GM23338 (cell line): ENCODE results near the gene YJEFN3. TPM values are rescaled to one million over a fixed set of nuclear protein-coding genes. Genes with fewer than 3 reads are reported as not detected.

ENCODE experiments used
- ATAC-seq: fragments of 200-7000 bp; cut with Tn5 transposase; 3 replicates; pipeline ENCODE4 v1.9.1; 2020
- DNase-seq: peaks from one replicate; pipeline ENCODE4 v3.0.0-alpha.2; 2015; ENCODE audit warnings: low spot score
- H2AFZ ChIP-seq: fragments of 200-600 bp; sonication (generic); 2 replicates; pipeline ENCODE4 v1.8.0; 2016; ENCODE audit warnings: antibody characterized with exemption, mild to moderate bottlenecking, moderate library complexity
- H3F3A ChIP-seq: fragments of 200-600 bp; sonication (generic); replicated peaks from 2 replicates; pipeline ENCODE4 v1.8.0; 2017; ENCODE audit warnings: antibody characterized with exemption, mixed run types, low read depth
- H3K27ac ChIP-seq: fragments of 200-600 bp; sonication (generic); 2 replicates; pipeline ENCODE4 v1.6.1; 2016; ENCODE audit warnings: low read depth
- H3K27me3 ChIP-seq: fragments of 200-600 bp; sonication (generic); 2 replicates; pipeline ENCODE4 v1.8.0; 2016; ENCODE audit warnings: mild to moderate bottlenecking, mixed run types, moderate library complexity; ENCODE audit not compliant: insufficient read depth
- H3K36me3 ChIP-seq: fragments of 200-600 bp; sonication (generic); 2 replicates; pipeline ENCODE4 v1.8.0; 2016; ENCODE audit warnings: mild to moderate bottlenecking; ENCODE audit not compliant: insufficient read depth
- H3K4me1 ChIP-seq: fragments of 200-600 bp; sonication (generic); 2 replicates; pipeline ENCODE4 v1.8.0; 2016; ENCODE audit warnings: mild to moderate bottlenecking, moderate library complexity; ENCODE audit not compliant: insufficient read depth
- H3K4me2 ChIP-seq: fragments of 200-600 bp; sonication (generic); 2 replicates; pipeline ENCODE4 v1.7.1; 2017; ENCODE audit warnings: mixed run types
- H3K4me3 ChIP-seq: fragments of 200-600 bp; sonication (generic); 2 replicates; pipeline ENCODE4 v1.6.1; 2016; ENCODE audit warnings: mixed run types
- H3K79me2 ChIP-seq: fragments of 200-600 bp; sonication (generic); replicated peaks from 2 replicates; pipeline ENCODE4 v1.8.0; 2017; ENCODE audit warnings: mild to moderate bottlenecking; ENCODE audit not compliant: insufficient read depth
- H3K9me2 ChIP-seq: fragments of 200-600 bp; sonication (generic); 2 replicates; pipeline ENCODE4 v1.8.0; 2017; ENCODE audit not compliant: insufficient read depth
- H4K20me1 ChIP-seq: fragments of 200-600 bp; sonication (generic); replicated peaks from 2 replicates; pipeline ENCODE4 v1.8.0; 2017; ENCODE audit warnings: mild to moderate bottlenecking; ENCODE audit not compliant: insufficient read depth
- H3K27ac Mint-ChIP-seq: 2 replicates; pipeline ENCODE4 v1.8.0; 2020; ENCODE audit warnings: inconsistent platforms, mild to moderate bottlenecking, moderate library complexity, mixed read lengths
- H3K27me3 Mint-ChIP-seq: 3 replicates; pipeline ENCODE4 v1.8.0; 2022; ENCODE audit warnings: low read depth, mild to moderate bottlenecking, moderate library complexity, mixed read lengths, inconsistent platforms; ENCODE audit not compliant: insufficient read depth, poor library complexity
- H3K36me3 Mint-ChIP-seq: 3 replicates; pipeline ENCODE4 v1.8.0; 2021; ENCODE audit warnings: low read depth, mild to moderate bottlenecking, inconsistent platforms, moderate library complexity, mixed read lengths
- H3K4me1 Mint-ChIP-seq: 3 replicates; pipeline ENCODE4 v1.8.0; 2020; ENCODE audit warnings: mild to moderate bottlenecking, inconsistent platforms, mixed read lengths
- H3K4me3 Mint-ChIP-seq: 3 replicates; pipeline ENCODE4 v1.8.0; 2021; ENCODE audit warnings: moderate library complexity, mild to moderate bottlenecking, inconsistent platforms, mixed read lengths
- H3K9me3 Mint-ChIP-seq: 3 replicates; pipeline ENCODE4 v1.8.0; 2020; ENCODE audit warnings: moderate library complexity, mild to moderate bottlenecking, inconsistent platforms, mixed read lengths
- EZH2 ChIP-seq: fragments of 200-600 bp; sonication (generic); IDR thresholded peaks from one replicate; pipeline ENCODE4 v1.8.0; 2017; ENCODE audit warnings: antibody characterized with exemption, mild to moderate bottlenecking, low read depth; ENCODE audit not compliant: unreplicated experiment
- EZH2phosphoT487 ChIP-seq: fragments of 200-600 bp; sonication (generic); IDR thresholded peaks from one replicate; pipeline ENCODE4 v1.8.1; 2018; ENCODE audit warnings: antibody characterized with exemption; ENCODE audit not compliant: unreplicated experiment
- JUNB ChIP-seq: IDR thresholded peaks from one replicate; pipeline ENCODE4 v1.6.1; 2016; ENCODE audit warnings: antibody characterized with exemption; ENCODE audit not compliant: unreplicated experiment
- POLR2AphosphoS5 ChIP-seq: IDR thresholded peaks from 2 replicates; pipeline ENCODE4 v1.6.1; 2016; ENCODE audit warnings: antibody characterized with exemption, low read depth
- STAT1 ChIP-seq: IDR thresholded peaks from one replicate; pipeline ENCODE4 v1.6.1; 2016; ENCODE audit warnings: antibody characterized with exemption; ENCODE audit not compliant: unreplicated experiment
- ZNF331 ChIP-seq: fragments of 250-450 bp; sonication (Bioruptor Pico); IDR thresholded peaks from 2 replicates; pipeline ENCODE4 v1.5.0; 2020; ENCODE audit warnings: low read depth, mild to moderate bottlenecking, moderate library complexity
- polyA plus RNA-seq: library from polyadenylated mRNA; unstranded; fragments of >200 nt; fragmentation: Nextera tagmentation; extraction: Ambion mirVana; gene quantifications from 2 replicates; pipeline ENCODE4 v1.2.1, GENCODE V29; 2016
- total RNA-seq: library from RNA; depleted of rRNA; stranded (reverse); fragments of >200 nt; shearing (Covaris generic); gene quantifications from 2 replicates; pipeline ENCODE4 v1.2.3, GENCODE V29; 2014
- TF ChIP-seq, protein P1 (sequence below): IDR thresholded peaks from 2 replicates; pipeline ENCODE4 v1.6.1; 2016; ENCODE audit warnings: antibody characterized with exemption
- TF ChIP-seq, protein P2 (sequence below), 2 experiments: fragments of 200-600 bp in 1 of 2; sonication (generic) in 1 of 2; conservative IDR thresholded peaks; 2 replicates each; pipeline versions ENCODE4 v1.5.1 to v1.6.1; 2016 to 2017; ENCODE audit warnings: antibody characterized with exemption in 2 of 2, low read depth in 2 of 2, mild to moderate bottlenecking in 2 of 2, moderate library complexity in 1 of 2
- TF ChIP-seq, protein P3 (sequence below): IDR thresholded peaks from one replicate; pipeline ENCODE4 v1.6.1; 2018; ENCODE audit warnings: antibody characterized with exemption; ENCODE audit not compliant: unreplicated experiment
- TF ChIP-seq, protein P4 (sequence below): fragments of 250-450 bp; sonication (Bioruptor Pico); IDR thresholded peaks from 2 replicates; pipeline ENCODE4 v1.5.0; 2020; ENCODE audit warnings: mild to moderate bottlenecking, moderate library complexity

The YJEFN3 gene
- total and polyA plus RNA-seq, 2 experiments from 2014 or later: 3.5 to 6.5 TPM

DNA sequence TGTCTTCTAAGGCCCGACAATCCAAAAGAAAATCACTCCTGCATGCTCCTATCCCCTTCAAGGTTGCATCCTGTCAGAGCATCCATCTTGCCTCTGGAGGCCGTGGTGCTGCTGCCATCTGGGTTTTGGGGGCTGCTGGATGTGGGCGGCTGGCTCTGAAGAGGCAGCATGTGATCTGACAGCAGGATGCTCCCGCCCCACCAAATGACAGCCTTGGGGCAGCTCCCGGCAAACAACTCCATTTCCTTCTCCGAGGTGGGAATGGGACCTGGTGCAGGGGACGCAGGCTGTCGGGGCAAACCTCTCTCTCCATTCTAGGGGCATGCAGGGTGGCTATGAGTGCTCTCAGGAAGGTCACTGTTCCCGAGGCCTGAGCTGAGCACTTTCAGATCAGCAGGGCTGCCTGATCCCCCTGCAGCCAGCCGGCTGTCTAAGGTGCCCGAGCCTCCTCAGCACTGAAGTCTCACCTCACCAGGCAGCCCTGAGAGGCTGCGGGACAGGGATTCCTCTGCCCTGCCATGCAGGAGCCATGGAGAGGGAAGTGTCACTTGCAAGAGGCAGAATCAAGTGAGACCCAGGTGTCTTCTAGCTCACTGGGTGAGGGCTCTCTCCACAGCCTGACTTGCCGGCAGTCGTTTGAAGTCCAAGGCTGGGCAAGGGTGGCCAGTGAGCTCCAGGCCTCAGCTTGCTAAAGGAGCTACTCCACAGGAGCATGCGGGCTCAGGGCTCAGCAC lies 42.2 kb upstream of the YJEFN3 start:
- H3K36me3 Mint-ChIP-seq: peaks cover 21% of the 10 kb centered on the region
- ATAC-seq: no peak
- Histone ChIP-seq H3K36me3 (no peaks in the 10 kb centered on the region), H4K20me1 (peaks cover 27% of the 10 kb centered on the region), H2AFZ (no peak overlapping the region), H3K9me2 (no peaks in the 10 kb centered on the region), H3K4me1 (peaks cover 32% of the 10 kb centered on the region), H3K79me2 (peaks cover 65% of the 10 kb centered on the region), H3K4me3 (no peak overlapping the region), H3K27ac (peak overlapping the region; percentile 66; the same call in 1 of the 2 replicates), H3K4me2 (no peak overlapping the region), H3F3A (peaks cover 26% of the 10 kb centered on the region), H3K27me3 (no peaks in the 10 kb centered on the region)
- H3K27ac Mint-ChIP-seq: peak overlapping the region; percentile 73
- no peak overlapping the region for H3K4me3 Mint-ChIP-seq
- peaks cover 67% of the 10 kb centered on the region for H3K4me1 Mint-ChIP-seq
- H3K9me3 Mint-ChIP-seq: no peaks in the 10 kb centered on the region
- peaks cover 17% of the 10 kb centered on the region for H3K27me3 Mint-ChIP-seq
- TF ChIP-seq, protein P1, sequence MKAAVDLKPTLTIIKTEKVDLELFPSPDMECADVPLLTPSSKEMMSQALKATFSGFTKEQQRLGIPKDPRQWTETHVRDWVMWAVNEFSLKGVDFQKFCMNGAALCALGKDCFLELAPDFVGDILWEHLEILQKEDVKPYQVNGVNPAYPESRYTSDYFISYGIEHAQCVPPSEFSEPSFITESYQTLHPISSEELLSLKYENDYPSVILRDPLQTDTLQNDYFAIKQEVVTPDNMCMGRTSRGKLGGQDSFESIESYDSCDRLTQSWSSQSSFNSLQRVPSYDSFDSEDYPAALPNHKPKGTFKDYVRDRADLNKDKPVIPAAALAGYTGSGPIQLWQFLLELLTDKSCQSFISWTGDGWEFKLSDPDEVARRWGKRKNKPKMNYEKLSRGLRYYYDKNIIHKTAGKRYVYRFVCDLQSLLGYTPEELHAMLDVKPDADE: no peak
- no peak for TF ChIP-seq EZH2
- TF ChIP-seq EZH2phosphoT487: no peak
- TF ChIP-seq JUNB: no peak
- TF ChIP-seq POLR2AphosphoS5: no peak
- TF ChIP-seq, protein P2, sequence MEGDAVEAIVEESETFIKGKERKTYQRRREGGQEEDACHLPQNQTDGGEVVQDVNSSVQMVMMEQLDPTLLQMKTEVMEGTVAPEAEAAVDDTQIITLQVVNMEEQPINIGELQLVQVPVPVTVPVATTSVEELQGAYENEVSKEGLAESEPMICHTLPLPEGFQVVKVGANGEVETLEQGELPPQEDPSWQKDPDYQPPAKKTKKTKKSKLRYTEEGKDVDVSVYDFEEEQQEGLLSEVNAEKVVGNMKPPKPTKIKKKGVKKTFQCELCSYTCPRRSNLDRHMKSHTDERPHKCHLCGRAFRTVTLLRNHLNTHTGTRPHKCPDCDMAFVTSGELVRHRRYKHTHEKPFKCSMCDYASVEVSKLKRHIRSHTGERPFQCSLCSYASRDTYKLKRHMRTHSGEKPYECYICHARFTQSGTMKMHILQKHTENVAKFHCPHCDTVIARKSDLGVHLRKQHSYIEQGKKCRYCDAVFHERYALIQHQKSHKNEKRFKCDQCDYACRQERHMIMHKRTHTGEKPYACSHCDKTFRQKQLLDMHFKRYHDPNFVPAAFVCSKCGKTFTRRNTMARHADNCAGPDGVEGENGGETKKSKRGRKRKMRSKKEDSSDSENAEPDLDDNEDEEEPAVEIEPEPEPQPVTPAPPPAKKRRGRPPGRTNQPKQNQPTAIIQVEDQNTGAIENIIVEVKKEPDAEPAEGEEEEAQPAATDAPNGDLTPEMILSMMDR (conservative IDR thresholded peaks at IDR 0.05; ENCODE audit: low read depth in 2 of 2): no peak
- TF ChIP-seq, protein P3, sequence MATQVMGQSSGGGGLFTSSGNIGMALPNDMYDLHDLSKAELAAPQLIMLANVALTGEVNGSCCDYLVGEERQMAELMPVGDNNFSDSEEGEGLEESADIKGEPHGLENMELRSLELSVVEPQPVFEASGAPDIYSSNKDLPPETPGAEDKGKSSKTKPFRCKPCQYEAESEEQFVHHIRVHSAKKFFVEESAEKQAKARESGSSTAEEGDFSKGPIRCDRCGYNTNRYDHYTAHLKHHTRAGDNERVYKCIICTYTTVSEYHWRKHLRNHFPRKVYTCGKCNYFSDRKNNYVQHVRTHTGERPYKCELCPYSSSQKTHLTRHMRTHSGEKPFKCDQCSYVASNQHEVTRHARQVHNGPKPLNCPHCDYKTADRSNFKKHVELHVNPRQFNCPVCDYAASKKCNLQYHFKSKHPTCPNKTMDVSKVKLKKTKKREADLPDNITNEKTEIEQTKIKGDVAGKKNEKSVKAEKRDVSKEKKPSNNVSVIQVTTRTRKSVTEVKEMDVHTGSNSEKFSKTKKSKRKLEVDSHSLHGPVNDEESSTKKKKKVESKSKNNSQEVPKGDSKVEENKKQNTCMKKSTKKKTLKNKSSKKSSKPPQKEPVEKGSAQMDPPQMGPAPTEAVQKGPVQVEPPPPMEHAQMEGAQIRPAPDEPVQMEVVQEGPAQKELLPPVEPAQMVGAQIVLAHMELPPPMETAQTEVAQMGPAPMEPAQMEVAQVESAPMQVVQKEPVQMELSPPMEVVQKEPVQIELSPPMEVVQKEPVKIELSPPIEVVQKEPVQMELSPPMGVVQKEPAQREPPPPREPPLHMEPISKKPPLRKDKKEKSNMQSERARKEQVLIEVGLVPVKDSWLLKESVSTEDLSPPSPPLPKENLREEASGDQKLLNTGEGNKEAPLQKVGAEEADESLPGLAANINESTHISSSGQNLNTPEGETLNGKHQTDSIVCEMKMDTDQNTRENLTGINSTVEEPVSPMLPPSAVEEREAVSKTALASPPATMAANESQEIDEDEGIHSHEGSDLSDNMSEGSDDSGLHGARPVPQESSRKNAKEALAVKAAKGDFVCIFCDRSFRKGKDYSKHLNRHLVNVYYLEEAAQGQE: no peak
- TF ChIP-seq, protein P4, sequence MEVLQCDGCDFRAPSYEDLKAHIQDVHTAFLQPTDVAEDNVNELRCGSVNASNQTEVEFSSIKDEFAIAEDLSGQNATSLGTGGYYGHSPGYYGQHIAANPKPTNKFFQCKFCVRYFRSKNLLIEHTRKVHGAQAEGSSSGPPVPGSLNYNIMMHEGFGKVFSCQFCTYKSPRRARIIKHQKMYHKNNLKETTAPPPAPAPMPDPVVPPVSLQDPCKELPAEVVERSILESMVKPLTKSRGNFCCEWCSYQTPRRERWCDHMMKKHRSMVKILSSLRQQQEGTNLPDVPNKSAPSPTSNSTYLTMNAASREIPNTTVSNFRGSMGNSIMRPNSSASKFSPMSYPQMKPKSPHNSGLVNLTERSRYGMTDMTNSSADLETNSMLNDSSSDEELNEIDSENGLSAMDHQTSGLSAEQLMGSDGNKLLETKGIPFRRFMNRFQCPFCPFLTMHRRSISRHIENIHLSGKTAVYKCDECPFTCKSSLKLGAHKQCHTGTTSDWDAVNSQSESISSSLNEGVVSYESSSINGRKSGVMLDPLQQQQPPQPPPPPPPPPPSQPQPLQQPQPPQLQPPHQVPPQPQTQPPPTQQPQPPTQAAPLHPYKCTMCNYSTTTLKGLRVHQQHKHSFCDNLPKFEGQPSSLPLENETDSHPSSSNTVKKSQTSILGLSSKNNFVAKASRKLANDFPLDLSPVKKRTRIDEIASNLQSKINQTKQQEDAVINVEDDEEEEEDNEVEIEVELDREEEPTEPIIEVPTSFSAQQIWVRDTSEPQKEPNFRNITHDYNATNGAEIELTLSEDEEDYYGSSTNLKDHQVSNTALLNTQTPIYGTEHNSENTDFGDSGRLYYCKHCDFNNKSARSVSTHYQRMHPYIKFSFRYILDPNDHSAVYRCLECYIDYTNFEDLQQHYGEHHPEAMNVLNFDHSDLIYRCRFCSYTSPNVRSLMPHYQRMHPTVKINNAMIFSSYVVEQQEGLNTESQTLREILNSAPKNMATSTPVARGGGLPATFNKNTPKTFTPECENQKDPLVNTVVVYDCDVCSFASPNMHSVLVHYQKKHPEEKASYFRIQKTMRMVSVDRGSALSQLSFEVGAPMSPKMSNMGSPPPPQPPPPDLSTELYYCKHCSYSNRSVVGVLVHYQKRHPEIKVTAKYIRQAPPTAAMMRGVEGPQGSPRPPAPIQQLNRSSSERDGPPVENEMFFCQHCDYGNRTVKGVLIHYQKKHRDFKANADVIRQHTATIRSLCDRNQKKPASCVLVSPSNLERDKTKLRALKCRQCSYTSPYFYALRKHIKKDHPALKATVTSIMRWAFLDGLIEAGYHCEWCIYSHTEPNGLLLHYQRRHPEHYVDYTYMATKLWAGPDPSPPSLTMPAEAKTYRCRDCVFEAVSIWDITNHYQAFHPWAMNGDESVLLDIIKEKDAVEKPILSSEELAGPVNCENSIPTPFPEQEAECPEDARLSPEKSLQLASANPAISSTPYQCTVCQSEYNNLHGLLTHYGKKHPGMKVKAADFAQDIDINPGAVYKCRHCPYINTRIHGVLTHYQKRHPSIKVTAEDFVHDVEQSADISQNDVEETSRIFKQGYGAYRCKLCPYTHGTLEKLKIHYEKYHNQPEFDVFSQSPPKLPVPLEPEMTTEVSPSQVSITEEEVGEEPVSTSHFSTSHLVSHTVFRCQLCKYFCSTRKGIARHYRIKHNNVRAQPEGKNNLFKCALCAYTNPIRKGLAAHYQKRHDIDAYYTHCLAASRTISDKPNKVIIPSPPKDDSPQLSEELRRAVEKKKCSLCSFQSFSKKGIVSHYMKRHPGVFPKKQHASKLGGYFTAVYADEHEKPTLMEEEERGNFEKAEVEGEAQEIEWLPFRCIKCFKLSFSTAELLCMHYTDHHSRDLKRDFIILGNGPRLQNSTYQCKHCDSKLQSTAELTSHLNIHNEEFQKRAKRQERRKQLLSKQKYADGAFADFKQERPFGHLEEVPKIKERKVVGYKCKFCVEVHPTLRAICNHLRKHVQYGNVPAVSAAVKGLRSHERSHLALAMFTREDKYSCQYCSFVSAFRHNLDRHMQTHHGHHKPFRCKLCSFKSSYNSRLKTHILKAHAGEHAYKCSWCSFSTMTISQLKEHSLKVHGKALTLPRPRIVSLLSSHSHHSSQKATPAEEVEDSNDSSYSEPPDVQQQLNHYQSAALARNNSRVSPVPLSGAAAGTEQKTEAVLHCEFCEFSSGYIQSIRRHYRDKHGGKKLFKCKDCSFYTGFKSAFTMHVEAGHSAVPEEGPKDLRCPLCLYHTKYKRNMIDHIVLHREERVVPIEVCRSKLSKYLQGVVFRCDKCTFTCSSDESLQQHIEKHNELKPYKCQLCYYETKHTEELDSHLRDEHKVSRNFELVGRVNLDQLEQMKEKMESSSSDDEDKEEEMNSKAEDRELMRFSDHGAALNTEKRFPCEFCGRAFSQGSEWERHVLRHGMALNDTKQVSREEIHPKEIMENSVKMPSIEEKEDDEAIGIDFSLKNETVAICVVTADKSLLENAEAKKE (CRISPR knock-in tag): no peak
- TF ChIP-seq STAT1: no peak
- TF ChIP-seq ZNF331 (CRISPR knock-in tag): no peak
- DNase-seq: no peak
